ENCODE data around the gene WSCD2.

WSCD2 gene

GRCh38 chr12:108097160-108097911 lies 31.8 kb upstream of the WSCD2 start:
- no peak overlapping the region for H3K27ac Mint-ChIP-seq
- H3K9me3 Mint-ChIP-seq = no peaks in the 10 kb centered on the region
- no peaks in the 10 kb centered on the region for H3K36me3 Mint-ChIP-seq (ENCODE audit: low read depth)
- H3K27me3 Mint-ChIP-seq (ENCODE audit: low read depth) = peaks cover 23% of the 10 kb centered on the region
- no peaks in the 10 kb centered on the region for H3K4me1 Mint-ChIP-seq
- no peak for TF ChIP-seq CTCF (IDR thresholded peaks at IDR 0.05; ENCODE audit: unreplicated experiment in 3 of 3)
- no peak overlapping the region for H3K4me3 Mint-ChIP-seq

- Mint-ChIP-seq H3K27ac (no peak overlapping the region), H3K36me3 (ENCODE audit: low read depth) (no peaks in the 10 kb centered on the region), H3K27me3 (ENCODE audit: low read depth) (peaks cover 23% of the 10 kb centered on the region), H3K4me3 (no peak overlapping the region), H3K4me1 (no peaks in the 10 kb centered on the region), H3K9me3 (no peaks in the 10 kb centered on the region)
- no peak for TF ChIP-seq CTCF (IDR thresholded peaks at IDR 0.05; ENCODE audit: unreplicated experiment in 3 of 3)
These were observed 30.7 kb upstream of the WSCD2 start for GRCh38 chr12:108098374-108098773.

DNA sequence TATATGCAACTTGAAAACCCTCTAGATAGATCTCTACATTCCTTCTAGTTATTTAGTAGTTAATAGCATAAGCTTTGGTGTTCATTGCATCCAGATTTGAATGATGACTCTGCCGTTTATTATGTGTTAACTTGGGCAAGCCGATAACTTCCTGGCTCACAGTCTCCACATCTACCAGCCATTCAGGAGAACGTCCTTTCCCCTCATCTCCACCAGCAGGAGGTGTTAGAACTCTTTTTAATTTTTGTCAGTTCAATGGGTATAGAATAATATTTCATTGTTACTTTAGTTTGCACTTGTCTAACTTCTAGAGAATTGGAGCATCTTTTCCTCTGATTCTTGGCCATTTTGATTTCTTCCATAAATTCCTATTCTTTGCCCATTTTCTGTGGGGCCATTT lies 30.0 kb upstream of the WSCD2 start:
- peaks cover 23% of the 10 kb centered on the region for H3K27me3 Mint-ChIP-seq (ENCODE audit: low read depth)
- TF ChIP-seq CTCF (IDR thresholded peaks at IDR 0.05; ENCODE audit: unreplicated experiment in 3 of 3) = peak in 2 of 3 experiments; percentile 9 to 21
- no peak overlapping the region for H3K4me3 Mint-ChIP-seq
- no peaks in the 10 kb centered on the region for H3K9me3 Mint-ChIP-seq
- no peaks in the 10 kb centered on the region for H3K36me3 Mint-ChIP-seq (ENCODE audit: low read depth)
- no peak overlapping the region for H3K27ac Mint-ChIP-seq
- H3K4me1 Mint-ChIP-seq = no peaks in the 10 kb centered on the region

DNA sequence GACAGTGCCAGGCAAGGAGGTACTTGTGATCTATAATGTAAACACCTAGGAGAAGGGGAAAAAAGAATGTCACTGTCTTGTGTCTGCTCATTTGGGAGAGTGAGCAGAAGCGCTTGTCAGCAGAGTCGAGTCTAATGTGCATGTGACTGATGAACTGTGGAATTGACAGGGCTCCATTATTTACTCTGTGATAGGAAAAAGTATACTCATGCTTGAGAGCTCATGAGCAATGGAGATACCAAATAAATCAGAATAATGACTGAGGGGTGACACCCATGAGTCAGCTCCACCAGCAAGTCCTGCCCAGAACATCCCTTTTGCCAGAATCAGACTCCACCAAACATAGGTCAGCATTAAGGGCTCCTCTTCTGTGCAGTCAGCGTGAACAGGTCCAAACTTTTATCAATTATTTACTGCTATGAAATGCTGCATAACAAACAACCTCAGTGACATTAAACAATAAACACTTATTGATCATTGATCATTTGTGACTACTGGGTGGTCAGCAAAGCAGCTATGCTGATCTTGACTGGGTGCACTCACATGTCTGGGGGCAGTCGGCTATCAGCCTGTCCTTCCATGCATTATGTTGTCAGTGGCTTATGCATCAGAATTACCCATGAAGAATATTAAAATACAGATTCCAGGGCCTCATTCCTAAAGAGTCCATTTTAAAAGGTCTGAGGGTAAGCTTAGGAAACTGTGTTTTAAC lies 29.2 kb upstream of the WSCD2 start:
- Mint-ChIP-seq H3K4me1 (no peaks in the 10 kb centered on the region), H3K27ac (no peak overlapping the region), H3K27me3 (ENCODE audit: low read depth) (peaks cover 19% of the 10 kb centered on the region), H3K36me3 (ENCODE audit: low read depth) (no peaks in the 10 kb centered on the region), H3K9me3 (no peaks in the 10 kb centered on the region), H3K4me3 (no peak overlapping the region)
- TF ChIP-seq CTCF (IDR thresholded peaks at IDR 0.05; ENCODE audit: unreplicated experiment in 3 of 3) = no peak

GRCh38 chr12:108101605-108102175 lies 27.4 kb upstream of the WSCD2 start:
- no peak overlapping the region for H3K4me3 Mint-ChIP-seq
- H3K4me1 Mint-ChIP-seq = no peaks in the 10 kb centered on the region
- H3K36me3 Mint-ChIP-seq (ENCODE audit: low read depth) = no peaks in the 10 kb centered on the region
- peaks cover 17% of the 10 kb centered on the region for H3K27me3 Mint-ChIP-seq (ENCODE audit: low read depth)
- H3K27ac Mint-ChIP-seq = no peak overlapping the region
- no peak for TF ChIP-seq CTCF (IDR thresholded peaks at IDR 0.05; ENCODE audit: unreplicated experiment in 3 of 3)
- H3K9me3 Mint-ChIP-seq = no peaks in the 10 kb centered on the region
